ENCODE data around the gene ATXN7L1. TPM values are rescaled to one million over a fixed set of nuclear protein-coding genes. Genes with fewer than 3 reads are reported as not detected.

Gene ATXN7L1
- total RNA-seq, 1 donor from 2014 or later = 2.3 TPM

DNA sequence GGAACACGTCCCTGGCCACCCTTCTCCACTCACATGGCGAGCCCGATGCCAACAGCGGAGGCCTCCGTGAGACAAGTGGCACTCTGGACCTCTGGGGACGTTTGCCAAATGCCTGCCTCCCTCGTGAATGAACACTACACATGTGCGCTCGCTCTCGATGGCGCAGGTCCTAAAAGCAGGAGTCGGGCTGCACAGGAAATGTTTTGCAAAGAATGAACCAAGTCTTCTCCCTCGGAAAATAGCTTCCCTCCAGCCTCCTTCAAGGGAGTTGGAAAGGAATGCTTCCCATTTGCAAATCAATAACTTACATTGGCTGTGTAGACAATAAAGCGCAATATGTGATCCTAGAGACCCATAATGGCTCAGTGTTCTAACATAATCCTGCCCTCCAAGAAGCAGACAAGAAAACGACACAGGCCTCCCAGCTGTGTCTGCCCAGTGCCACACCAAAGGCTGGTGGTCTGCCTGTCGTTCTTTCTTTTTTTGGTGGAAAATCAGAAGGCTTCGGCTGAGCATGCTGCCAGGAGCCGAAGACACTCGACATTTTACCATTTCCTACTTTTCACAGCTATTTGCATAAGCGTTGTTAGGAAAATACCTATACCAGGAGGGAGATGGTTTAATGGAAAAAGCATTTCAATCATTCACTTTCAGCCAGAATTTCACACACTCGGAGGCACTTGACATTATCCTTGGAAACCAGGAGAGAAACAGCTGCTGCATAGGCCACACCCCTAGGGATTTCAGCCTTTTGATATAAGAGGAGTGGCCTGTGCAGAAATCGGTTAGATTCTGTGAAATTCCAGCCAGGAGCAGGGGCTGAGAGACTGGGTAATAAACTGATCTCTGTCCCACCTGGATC is 38.4 kb downstream of the ATXN7L1 start:
- DNase-seq (ENCODE audit: low read depth) = no peak
- H3K4me3 ChIP-seq (ENCODE audit: low read depth, low read length) = no peak overlapping the region

GRCh38 chr7:105835441-105835840 is 41.0 kb downstream of the ATXN7L1 start:
- no peak for DNase-seq (ENCODE audit: low read depth)
- no peak for TF ChIP-seq CTCF (conservative IDR thresholded peaks at IDR 0.05; ENCODE audit: low read depth, low read length)
- no peak overlapping the region for H3K4me3 ChIP-seq (ENCODE audit: low read depth, low read length)

More for the DNA sequence above, 38.4 kb downstream of the ATXN7L1 start:
- no peak for TF ChIP-seq CTCF (conservative IDR thresholded peaks at IDR 0.05; ENCODE audit: low read depth, low read length)

- no peak for TF ChIP-seq CTCF (conservative IDR thresholded peaks at IDR 0.05; ENCODE audit: low read depth, low read length)
- no peak overlapping the region for H3K4me3 ChIP-seq (ENCODE audit: low read depth, low read length)
- DNase-seq (ENCODE audit: low read depth) = no peak
These were observed 44.4 kb downstream of the ATXN7L1 start for GRCh38 chr7:105831824-105832535.

DNA sequence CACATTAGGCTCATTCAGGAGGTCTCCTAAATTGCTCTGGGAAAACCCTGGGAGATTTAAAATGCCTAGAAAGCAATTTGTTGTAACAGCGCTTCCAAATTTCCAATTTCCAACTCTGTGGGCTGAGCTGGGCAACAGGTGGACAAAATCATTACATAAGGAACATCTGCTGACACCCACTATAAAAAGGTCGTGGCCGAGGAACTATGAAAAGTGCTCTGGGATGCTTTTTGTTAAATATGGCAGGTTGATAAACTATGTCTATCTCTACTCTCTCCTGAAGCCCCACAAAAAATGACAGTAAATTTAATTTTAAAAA is 45.1 kb downstream of the ATXN7L1 start:
- no peak overlapping the region for H3K4me3 ChIP-seq (ENCODE audit: low read depth, low read length)
- no peak for DNase-seq (ENCODE audit: low read depth)
- no peak for TF ChIP-seq CTCF (conservative IDR thresholded peaks at IDR 0.05; ENCODE audit: low read depth, low read length)

DNA sequence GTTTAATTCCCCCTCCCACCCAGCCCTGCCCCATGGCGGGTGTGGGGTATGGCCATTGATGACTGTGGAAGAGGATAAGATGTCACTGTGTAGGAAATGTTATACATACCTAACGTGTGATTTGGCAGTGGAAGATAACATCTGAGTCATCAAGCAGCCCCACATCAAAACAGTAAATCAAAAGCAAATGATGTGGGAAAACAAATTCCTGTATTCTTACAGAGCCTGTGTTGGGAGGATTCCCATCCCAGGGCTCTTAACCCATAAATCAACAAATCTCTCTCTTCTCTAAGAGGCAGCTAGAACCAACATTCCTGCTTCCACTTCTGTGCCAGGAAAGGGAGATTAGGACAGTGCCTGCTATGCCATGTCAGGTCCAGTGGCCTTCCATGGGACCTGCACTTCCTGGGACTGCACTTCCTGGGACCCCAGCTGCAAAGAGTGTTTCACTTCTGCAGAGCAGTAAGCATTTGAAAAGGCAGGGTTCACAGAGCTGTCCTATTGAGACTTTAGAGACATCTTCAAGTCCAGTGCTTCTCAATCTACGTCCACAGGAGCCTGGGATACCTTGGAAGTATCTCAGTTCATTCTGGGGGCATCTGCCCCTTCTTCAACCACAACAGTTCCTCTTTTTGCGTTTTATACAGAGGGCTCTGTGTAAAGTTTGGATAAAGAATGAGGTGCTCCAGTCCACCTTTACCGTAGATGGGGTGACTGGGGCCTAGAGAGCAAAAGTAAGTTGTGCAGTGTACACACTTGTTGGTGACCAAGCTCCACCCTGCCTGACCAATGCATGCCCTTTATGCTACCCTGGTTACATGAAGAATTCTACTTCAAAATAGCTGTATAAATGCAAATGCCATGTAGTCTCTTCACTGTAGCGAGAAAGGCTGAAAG is 45.7 kb downstream of the ATXN7L1 start:
- H3K4me3 ChIP-seq (ENCODE audit: low read depth, low read length) = no peak overlapping the region
- TF ChIP-seq CTCF (conservative IDR thresholded peaks at IDR 0.05; ENCODE audit: low read depth, low read length) = no peak
- peak; percentile 77 for DNase-seq (ENCODE audit: low read depth)

GRCh38 chr7:105829681-105830322 is 46.6 kb downstream of the ATXN7L1 start:
- TF ChIP-seq CTCF (conservative IDR thresholded peaks at IDR 0.05; ENCODE audit: low read depth, low read length) = no peak
- no peak for DNase-seq (ENCODE audit: low read depth)
- H3K4me3 ChIP-seq (ENCODE audit: low read depth, low read length) = no peak overlapping the region

Measured in epithelial cell of proximal tubule (primary cell).